ENCODE results near the gene RELCH.

The RELCH gene

DNA sequence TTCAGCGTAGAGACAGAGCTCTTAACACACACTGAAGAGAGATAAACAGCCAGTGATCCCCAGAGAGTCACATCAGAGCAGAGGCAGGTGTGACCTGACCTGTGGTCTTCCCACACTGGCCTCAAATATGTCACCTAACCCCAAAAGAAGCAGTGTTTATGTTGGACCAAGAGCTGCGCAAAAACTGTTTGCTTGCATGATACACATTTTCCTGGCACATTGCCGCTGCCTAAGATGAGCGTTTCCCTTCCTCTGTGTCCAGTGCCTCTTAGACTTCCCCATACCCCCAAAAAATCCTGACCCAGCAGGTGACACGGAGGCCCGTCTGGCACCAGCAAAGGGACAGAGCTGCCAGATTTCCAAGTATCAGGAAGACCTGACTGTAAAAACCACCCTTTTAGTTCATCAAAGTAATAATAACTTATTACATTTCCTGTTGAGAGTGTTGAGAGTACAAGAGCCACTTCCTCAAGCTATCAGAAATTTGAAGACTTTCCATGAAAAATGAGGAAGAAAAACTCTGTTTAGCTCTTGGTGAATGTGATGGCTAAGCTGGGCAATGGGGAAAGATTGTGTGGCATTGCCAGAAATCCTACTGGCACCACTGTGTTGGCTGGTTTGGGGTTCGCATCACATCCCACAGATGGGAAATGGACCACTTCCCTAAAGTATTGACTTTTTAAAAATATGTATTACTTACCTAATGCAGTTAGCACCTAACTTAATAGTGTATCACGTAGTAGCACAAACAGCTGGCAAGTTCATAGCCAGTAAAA, 144.7 kb downstream of the RELCH start:
- Histone ChIP-seq H3K9me3 (replicated peaks in 1 of 2; ENCODE audit: control insufficient read depth in 2 of 2, insufficient read depth in 1 of 2, low read depth in 1 of 2, low read length in 2 of 2) (no peaks in the 10 kb centered on the region), H2BK12ac (ENCODE audit: low read length) (no peak overlapping the region), H3K4me2 (ENCODE audit: insufficient read depth, low read length, poor library complexity, severe bottlenecking) (no peak overlapping the region), H3K27me3 (ENCODE audit: control insufficient read depth in 3 of 3, insufficient read depth in 3 of 3, low read depth in 1 of 3, low read length in 3 of 3) (peaks cover 0 to 62% (median 11%) of the 10 kb centered on the region in 3 experiments), H3K18ac (ENCODE audit: low read length) (no peak overlapping the region), H2AFZ (ENCODE audit: low read length) (no peak overlapping the region), H3K36me3 (replicated peaks in 1 of 2; ENCODE audit: control insufficient read depth in 2 of 2, insufficient read depth in 2 of 2, low read length in 2 of 2) (no peaks in the 10 kb centered on the region), H4K8ac (ENCODE audit: low read depth, low read length) (no peak overlapping the region), H3K23ac (ENCODE audit: low read depth, low read length, poor library complexity) (no peak overlapping the region), H3K4ac (ENCODE audit: low read length) (no peak overlapping the region), H3K27ac (replicated peaks; ENCODE audit: low read length) (no peak overlapping the region), H3K79me1 (ENCODE audit: low read depth, low read length) (no peaks in the 10 kb centered on the region), H2BK15ac (ENCODE audit: low read length) (no peak overlapping the region), H3K4me1 (ENCODE audit: control insufficient read depth in 2 of 2, insufficient read depth in 1 of 2, low read depth in 1 of 2, low read length in 2 of 2) (no peaks in the 10 kb centered on the region), H2BK5ac (ENCODE audit: low read length) (no peak overlapping the region), H3K14ac (ENCODE audit: low read length) (no peak overlapping the region), H3K4me3 (ENCODE audit: low read length in 2 of 2) (no peak overlapping the region), H2BK120ac (ENCODE audit: low read depth, low read length) (no peak overlapping the region), H2AK5ac (ENCODE audit: low read depth, low read length) (no peak overlapping the region), H3K9ac (ENCODE audit: low read depth, low read length, poor library complexity) (no peak overlapping the region), H4K91ac (ENCODE audit: low read depth, low read length, poor library complexity) (no peak overlapping the region)
- DNase-seq (ENCODE audit: low spot score) = no peak
- no CpG with 5 or more reads among the region's 8 CpGs for WGBS, 2 donors (ENCODE audit: extremely low coverage in 2 of 2, insufficient read length in 2 of 2, insufficient replicate concordance in 1 of 2)

DNA sequence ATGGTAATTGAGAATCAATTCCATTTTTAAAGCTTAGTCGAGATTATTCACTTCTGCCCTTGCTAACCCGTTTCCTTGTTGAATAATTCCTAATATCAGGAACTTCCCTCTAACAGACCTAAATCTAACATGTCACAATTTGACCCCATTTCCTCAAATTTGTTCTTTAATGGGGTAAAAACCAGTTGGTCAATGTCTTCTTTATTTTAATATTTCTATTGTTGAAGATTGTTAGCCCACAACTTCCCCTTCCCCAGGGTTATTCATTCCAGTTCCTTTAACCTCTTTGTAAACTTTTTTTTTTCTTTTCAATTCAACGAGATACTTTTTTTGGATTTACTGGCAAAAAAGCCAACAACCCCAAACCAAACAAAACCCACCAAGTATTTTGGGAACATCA, 145.4 kb downstream of the RELCH start:
- Histone ChIP-seq H2AFZ (ENCODE audit: low read length) (no peak overlapping the region), H3K9ac (ENCODE audit: low read depth, low read length, poor library complexity) (no peak overlapping the region), H3K23ac (ENCODE audit: low read depth, low read length, poor library complexity) (no peak overlapping the region), H3K27me3 (ENCODE audit: control insufficient read depth in 3 of 3, insufficient read depth in 3 of 3, low read depth in 1 of 3, low read length in 3 of 3) (peaks cover 0 to 55% (median 5%) of the 10 kb centered on the region in 3 experiments), H3K36me3 (replicated peaks in 1 of 2; ENCODE audit: control insufficient read depth in 2 of 2, insufficient read depth in 2 of 2, low read length in 2 of 2) (no peaks in the 10 kb centered on the region), H3K4me3 (ENCODE audit: low read length in 2 of 2) (no peak overlapping the region), H3K4ac (ENCODE audit: low read length) (no peak overlapping the region), H3K4me1 (ENCODE audit: control insufficient read depth in 2 of 2, insufficient read depth in 1 of 2, low read depth in 1 of 2, low read length in 2 of 2) (no peaks in the 10 kb centered on the region), H4K8ac (ENCODE audit: low read depth, low read length) (no peak overlapping the region), H2AK5ac (ENCODE audit: low read depth, low read length) (no peak overlapping the region), H2BK15ac (ENCODE audit: low read length) (no peak overlapping the region), H4K91ac (ENCODE audit: low read depth, low read length, poor library complexity) (no peak overlapping the region), H2BK120ac (ENCODE audit: low read depth, low read length) (no peak overlapping the region), H2BK5ac (ENCODE audit: low read length) (no peak overlapping the region), H3K4me2 (ENCODE audit: insufficient read depth, low read length, poor library complexity, severe bottlenecking) (no peak overlapping the region), H3K14ac (ENCODE audit: low read length) (no peak overlapping the region), H3K27ac (replicated peaks; ENCODE audit: low read length) (no peak overlapping the region), H3K79me1 (ENCODE audit: low read depth, low read length) (no peaks in the 10 kb centered on the region), H2BK12ac (ENCODE audit: low read length) (no peak overlapping the region), H3K18ac (ENCODE audit: low read length) (no peak overlapping the region), H3K9me3 (replicated peaks in 1 of 2; ENCODE audit: control insufficient read depth in 2 of 2, insufficient read depth in 1 of 2, low read depth in 1 of 2, low read length in 2 of 2) (no peaks in the 10 kb centered on the region)
- no peak for DNase-seq (ENCODE audit: low spot score)
- WGBS, 2 donors (ENCODE audit: extremely low coverage in 2 of 2, insufficient read length in 2 of 2, insufficient replicate concordance in 1 of 2) = no CpG with 5 or more reads among the region's 3 CpGs

DNA sequence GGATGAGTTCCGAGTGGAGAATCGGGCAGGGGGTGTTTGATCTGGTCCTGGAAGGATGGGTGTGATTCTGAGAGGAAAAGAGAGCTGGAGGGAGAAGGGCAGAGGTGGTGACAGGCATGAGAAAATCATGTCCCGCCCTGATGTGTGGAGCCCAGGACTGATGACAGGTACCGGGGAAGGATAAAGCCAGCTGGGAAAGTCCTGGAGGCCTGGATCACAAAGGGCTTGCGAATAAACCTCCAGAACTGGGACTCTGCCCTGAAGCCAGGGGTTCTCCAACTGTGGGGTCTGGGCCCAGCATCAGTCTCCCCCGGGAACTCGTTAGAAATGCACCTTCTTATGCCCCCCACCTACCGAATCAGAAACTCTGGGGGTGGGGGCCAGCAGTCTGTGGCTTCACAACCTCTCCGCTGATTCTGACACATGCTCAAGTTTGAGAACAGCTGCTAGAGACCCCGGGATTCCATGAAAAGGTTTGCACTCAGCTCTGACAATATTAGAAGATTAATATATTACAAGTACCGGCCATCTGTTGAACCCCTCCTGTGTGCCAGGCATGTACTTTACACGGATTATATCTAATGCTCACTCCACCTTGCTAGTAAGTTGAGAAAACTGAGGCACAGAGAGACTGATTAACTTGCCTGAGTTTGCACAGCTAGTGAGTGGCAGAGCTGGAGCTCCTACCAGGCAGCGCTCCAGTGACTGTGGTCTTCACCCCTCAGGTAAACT, 146.1 kb downstream of the RELCH start:
- Histone ChIP-seq H2BK12ac (ENCODE audit: low read length) (no peak overlapping the region), H3K9me3 (replicated peaks in 1 of 2; ENCODE audit: control insufficient read depth in 2 of 2, insufficient read depth in 1 of 2, low read depth in 1 of 2, low read length in 2 of 2) (no peaks in the 10 kb centered on the region), H2BK120ac (ENCODE audit: low read depth, low read length) (no peak overlapping the region), H3K14ac (ENCODE audit: low read length) (no peak overlapping the region), H3K27ac (replicated peaks; ENCODE audit: low read length) (no peak overlapping the region), H2BK5ac (ENCODE audit: low read length) (no peak overlapping the region), H2AFZ (ENCODE audit: low read length) (no peak overlapping the region), H2AK5ac (ENCODE audit: low read depth, low read length) (no peak overlapping the region), H3K23ac (ENCODE audit: low read depth, low read length, poor library complexity) (no peak overlapping the region), H2BK15ac (ENCODE audit: low read length) (no peak overlapping the region), H3K4me2 (ENCODE audit: insufficient read depth, low read length, poor library complexity, severe bottlenecking) (no peak overlapping the region), H3K79me1 (ENCODE audit: low read depth, low read length) (no peaks in the 10 kb centered on the region), H3K18ac (ENCODE audit: low read length) (no peak overlapping the region), H3K9ac (ENCODE audit: low read depth, low read length, poor library complexity) (no peak overlapping the region), H4K91ac (ENCODE audit: low read depth, low read length, poor library complexity) (no peak overlapping the region), H3K4ac (ENCODE audit: low read length) (no peak overlapping the region), H4K8ac (ENCODE audit: low read depth, low read length) (no peak overlapping the region), H3K27me3 (ENCODE audit: control insufficient read depth in 3 of 3, insufficient read depth in 3 of 3, low read depth in 1 of 3, low read length in 3 of 3) (peaks cover 0 to 50% (median under 1%) of the 10 kb centered on the region in 3 experiments), H3K36me3 (replicated peaks in 1 of 2; ENCODE audit: control insufficient read depth in 2 of 2, insufficient read depth in 2 of 2, low read length in 2 of 2) (no peaks in the 10 kb centered on the region), H3K4me1 (ENCODE audit: control insufficient read depth in 2 of 2, insufficient read depth in 1 of 2, low read depth in 1 of 2, low read length in 2 of 2) (no peaks in the 10 kb centered on the region), H3K4me3 (ENCODE audit: low read length in 2 of 2) (no peak overlapping the region)
- no peak for DNase-seq (ENCODE audit: low spot score)
- no CpG with 5 or more reads among the region's 13 CpGs for WGBS, 2 donors (ENCODE audit: extremely low coverage in 2 of 2, insufficient read length in 2 of 2, insufficient replicate concordance in 1 of 2)

DNA sequence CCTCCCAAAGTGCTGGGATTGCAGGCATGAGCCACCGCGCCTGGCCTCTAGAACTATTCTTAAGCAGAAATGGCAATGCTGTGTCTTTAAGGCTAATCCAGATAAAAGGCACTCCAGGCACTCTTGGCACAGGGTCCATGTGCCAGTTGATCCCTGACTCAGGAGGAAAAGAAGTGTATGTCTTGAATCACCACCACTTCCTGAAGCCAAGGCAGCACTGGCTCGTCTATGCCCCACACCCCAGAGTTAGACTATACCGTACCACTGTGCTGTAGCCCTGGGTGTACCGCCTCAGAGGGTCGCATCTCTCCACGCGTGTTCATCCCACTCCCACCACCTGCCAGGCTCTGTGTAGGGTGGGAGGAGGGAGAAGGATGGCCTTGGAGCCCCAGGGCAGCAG, 147.1 kb downstream of the RELCH start:
- no peak overlapping the region for H3K9ac ChIP-seq (ENCODE audit: low read depth, low read length, poor library complexity)
- no peak overlapping the region for H4K8ac ChIP-seq (ENCODE audit: low read depth, low read length)
- no peak overlapping the region for H2BK120ac ChIP-seq (ENCODE audit: low read depth, low read length)
- no peak overlapping the region for H3K4ac ChIP-seq (ENCODE audit: low read length)
- H3K14ac ChIP-seq (ENCODE audit: low read length) = peak overlapping the region; percentile 72
- H3K27ac ChIP-seq (replicated peaks; ENCODE audit: low read length) = no peak overlapping the region
- H2BK15ac ChIP-seq (ENCODE audit: low read length) = no peak overlapping the region
- peak overlapping the region; percentile 72 for H2AK5ac ChIP-seq (ENCODE audit: low read depth, low read length)
- H3K27me3 ChIP-seq (ENCODE audit: control insufficient read depth in 3 of 3, insufficient read depth in 3 of 3, low read depth in 1 of 3, low read length in 3 of 3) = peaks cover 0 to 44% (median under 1%) of the 10 kb centered on the region in 3 experiments
- H3K36me3 ChIP-seq (replicated peaks in 1 of 2; ENCODE audit: control insufficient read depth in 2 of 2, insufficient read depth in 2 of 2, low read length in 2 of 2) = no peaks in the 10 kb centered on the region
- no peak overlapping the region for H3K4me2 ChIP-seq (ENCODE audit: insufficient read depth, low read length, poor library complexity, severe bottlenecking)
- DNase-seq (ENCODE audit: low spot score) = no peak
- peaks cover 0 to 4% of the 10 kb centered on the region in 2 donors for H3K4me1 ChIP-seq (ENCODE audit: control insufficient read depth in 2 of 2, insufficient read depth in 1 of 2, low read depth in 1 of 2, low read length in 2 of 2)
- H4K91ac ChIP-seq (ENCODE audit: low read depth, low read length, poor library complexity) = no peak overlapping the region
- H3K23ac ChIP-seq (ENCODE audit: low read depth, low read length, poor library complexity) = peak overlapping the region; percentile 28
- no peak overlapping the region for H2BK12ac ChIP-seq (ENCODE audit: low read length)
- H3K4me3 ChIP-seq (ENCODE audit: low read length in 2 of 2) = no peak overlapping the region
- no CpG with 5 or more reads among the region's 8 CpGs for WGBS, 2 donors (ENCODE audit: extremely low coverage in 2 of 2, insufficient read length in 2 of 2, insufficient replicate concordance in 1 of 2)
- no peaks in the 10 kb centered on the region for H3K79me1 ChIP-seq (ENCODE audit: low read depth, low read length)
- no peaks in the 10 kb centered on the region for H3K9me3 ChIP-seq (replicated peaks in 1 of 2; ENCODE audit: control insufficient read depth in 2 of 2, insufficient read depth in 1 of 2, low read depth in 1 of 2, low read length in 2 of 2)
- peak overlapping the region; percentile 34 for H3K18ac ChIP-seq (ENCODE audit: low read length)
- no peak overlapping the region for H2AFZ ChIP-seq (ENCODE audit: low read length)
- no peak overlapping the region for H2BK5ac ChIP-seq (ENCODE audit: low read length)

All from neuronal stem cell (in vitro differentiated cells).